SK-N-SH (cell line): Measurements from ENCODE around the gene PRPF4. TPM values are rescaled to one million over a fixed set of nuclear protein-coding genes. Genes with fewer than 3 reads are reported as not detected.
"Not testable (repeated sequence)": the region's sequence is repeated elsewhere in the genome, so short reads cannot be mapped to it uniquely, and the experiment has no call there.

Experiments
- CTCF ChIA-PET: fragments of 300-600, 350-600 bp; formaldehyde crosslinking; extraction: SDS; loops from one replicate; lab custom pipeline; 2021; lab: Yijun Ruan, JAX
- POLR2A ChIA-PET: fragments of 350-600 bp; sonication (Branson Sonifier 250); formaldehyde crosslinking; extraction: SDS; loops from one replicate; lab custom pipeline; 2020; ENCODE audit warnings: antibody characterized with exemption, inconsistent platforms; lab: Yijun Ruan, JAX
- DNase-seq: peaks from one replicate; pipeline ENCODE4 v3.0.0; 2012
- H2AFZ ChIP-seq: fragments of 200-600 bp; sonication (generic); 2 replicates; pipeline ENCODE4 v1.8.1; 2016; ENCODE audit warnings: antibody characterized with exemption, mild to moderate bottlenecking, low read depth
- H3F3A ChIP-seq: fragments of 200-600 bp; sonication (generic); replicated peaks from 2 replicates; pipeline ENCODE3; 2016; ENCODE audit warnings: antibody characterized with exemption, mild to moderate bottlenecking; ENCODE audit not compliant: insufficient read depth
- H3K27ac ChIP-seq, 2 experiments: fragments of 200-500 bp in 1 of 2; fragments of 200-600 bp in 1 of 2; sonication (Bioruptor generic) in 1 of 2; sonication (generic), shearing (Covaris generic) in 1 of 2; 2 replicates each; pipeline versions ENCODE4 v1.5.1 to v1.6.1; 2014 to 2016; ENCODE audit warnings: low read depth in 2 of 2, inconsistent platforms in 1 of 2, low read length in 1 of 2, mild to moderate bottlenecking in 1 of 2, mixed read lengths in 1 of 2
- H3K27me3 ChIP-seq: fragments of 200-600 bp; sonication (generic), shearing (Covaris generic); 2 replicates; pipeline ENCODE4 v1.6.1; 2016; ENCODE audit warnings: mixed run types; ENCODE audit not compliant: insufficient read depth
- H3K36me3 ChIP-seq, 2 experiments: fragments of 200-500 bp in 1 of 2; fragments of 200-600 bp in 1 of 2; sonication (Bioruptor generic) in 1 of 2; sonication (generic) in 1 of 2; replicated peaks in 1 of 2; 2 replicates each; pipeline versions ENCODE3 to v1.5.1; 2014 to 2016; ENCODE audit warnings: low read length in 1 of 2, mild to moderate bottlenecking in 1 of 2; ENCODE audit not compliant: insufficient read depth in 2 of 2, control insufficient read depth in 1 of 2
- H3K4me1 ChIP-seq, 2 experiments: fragments of 200-500 bp in 1 of 2; fragments of 200-600 bp in 1 of 2; sonication (Bioruptor generic) in 1 of 2; sonication (generic), shearing (Covaris generic) in 1 of 2; 2 replicates each; pipeline versions ENCODE4 v1.5.1 to v1.6.1; 2014 to 2016; ENCODE audit warnings: low read depth in 1 of 2, low read length in 1 of 2, mixed run types in 1 of 2; ENCODE audit not compliant: insufficient read depth in 2 of 2, control insufficient read depth in 1 of 2
- H3K4me2 ChIP-seq: fragments of 200-600 bp; sonication (generic), shearing (Covaris generic); 2 replicates; pipeline ENCODE4 v1.6.1; 2017; ENCODE audit warnings: mixed run types
- H3K4me3 ChIP-seq, 2 experiments: fragments of 200-500 bp in 1 of 2; fragments of 200-600 bp in 1 of 2; sonication (Bioruptor generic) in 1 of 2; sonication (generic), shearing (Covaris generic) in 1 of 2; 2 replicates each; pipeline versions ENCODE4 v1.5.1 to v1.8.1; 2014 to 2016; ENCODE audit warnings: low read depth in 2 of 2, inconsistent platforms in 1 of 2, low read length in 1 of 2, mild to moderate bottlenecking in 1 of 2, mixed read lengths in 1 of 2, moderate library complexity in 1 of 2
- H3K79me2 ChIP-seq: fragments of 200-600 bp; sonication (generic); 2 replicates; pipeline ENCODE4 v1.8.1; 2017; ENCODE audit warnings: mild to moderate bottlenecking; ENCODE audit not compliant: insufficient read depth
- H3K9ac ChIP-seq: fragments of 200-600 bp; sonication (generic); 2 replicates; pipeline ENCODE4 v1.6.1; 2017; ENCODE audit warnings: mixed run types
- H3K9me2 ChIP-seq: fragments of 200-600 bp; sonication (generic); 2 replicates; pipeline ENCODE4 v1.6.1; 2017; ENCODE audit warnings: mixed run types
- H3K9me3 ChIP-seq: fragments of 200-600 bp; sonication (generic); 2 replicates; pipeline ENCODE4 v1.6.1; 2017; ENCODE audit warnings: mixed run types, mild to moderate bottlenecking, moderate library complexity
- H4K20me1 ChIP-seq: fragments of 200-600 bp; sonication (generic); 2 replicates; pipeline ENCODE4 v1.6.1; 2017; ENCODE audit warnings: mild to moderate bottlenecking, mixed run types; ENCODE audit not compliant: insufficient read depth
- CHD2 ChIP-seq: fragments of 150-350 bp; IDR thresholded peaks from 2 replicates; pipeline ENCODE4 v1.6.1; 2018; ENCODE audit warnings: low read length; ENCODE audit not compliant: partially characterized antibody
- EZH2phosphoT487 ChIP-seq: fragments of 200-600 bp; sonication (generic); IDR thresholded peaks from 2 replicates; pipeline ENCODE4 v1.6.1; 2017; ENCODE audit warnings: low read depth, mixed run types, mild to moderate bottlenecking, antibody characterized with exemption, moderate library complexity, borderline replicate concordance
- GABPA ChIP-seq: IDR thresholded peaks from 2 replicates; pipeline ENCODE4 v1.4.0; 2012; ENCODE audit warnings: low read depth, mild to moderate bottlenecking
- RAD21 ChIP-seq: IDR thresholded peaks from 2 replicates; pipeline ENCODE4 v1.6.1; 2012; ENCODE audit warnings: mild to moderate bottlenecking, low read length
- SMC3 ChIP-seq: IDR thresholded peaks from 2 replicates; pipeline ENCODE4 v1.6.1; 2012; ENCODE audit warnings: low read depth, low read length, improper control_type of control experiment
- USF2 ChIP-seq: fragments of 150-350 bp; IDR thresholded peaks from 2 replicates; pipeline ENCODE4 v1.6.1; 2017; ENCODE audit warnings: antibody characterized with exemption, low read length, low read depth, borderline replicate concordance
- ZBTB33 ChIP-seq: IDR thresholded peaks from 2 replicates; pipeline ENCODE4 v1.4.0; 2012; ENCODE audit warnings: low read depth, borderline replicate concordance
- WGBS: methylation state at CpG from one replicate; pipeline ENCODE4 v1.1.6; 2017; ENCODE audit warnings: low lambda C conversion rate; 5-methylcytosine and 5-hydroxymethylcytosine counted together
- polyA plus RNA-seq, 3 experiments: library from polyadenylated mRNA; depleted of rRNA; stranded (reverse); fragments of >200 nt; gene quantifications; 2 replicates each; pipeline ENCODE4 v1.2.3, GENCODE V29; 2012

PRPF4 gene
- polyA plus RNA-seq, 1 of the 3 experiments (the other 2 are of a cell fraction): 23.2 TPM

DNA sequence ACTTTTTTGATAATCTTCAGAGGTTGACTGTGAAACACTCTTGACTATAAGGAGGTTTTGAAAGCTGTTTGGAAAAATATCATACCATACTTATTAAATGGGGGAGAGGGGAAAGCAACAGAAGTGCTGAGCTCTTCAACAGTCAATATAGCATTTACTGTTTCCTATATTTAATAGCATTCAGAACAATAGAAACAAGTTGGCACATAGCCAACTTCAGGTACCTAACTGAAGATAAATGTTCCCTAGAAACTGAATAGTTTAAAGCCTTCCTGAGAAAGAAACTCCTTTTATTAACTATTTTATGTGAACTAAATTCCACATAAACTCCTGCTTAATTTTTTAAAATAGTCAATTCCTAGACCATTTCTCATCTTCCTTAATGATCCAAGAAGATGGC, 27.8 kb upstream of the PRPF4 start (continued):
- no peak for TF ChIP-seq USF2

GRCh38 chr9:113249661-113250060, 25.8 kb upstream of the PRPF4 start:
- H3K4me1 ChIP-seq, H3K9me2 ChIP-seq, H3K36me3 ChIP-seq, DNase-seq, H3K4me2 ChIP-seq, H3K4me3 ChIP-seq, H3F3A ChIP-seq, H2AFZ ChIP-seq, H3K9me3 ChIP-seq, H3K9ac ChIP-seq, H3K27me3 ChIP-seq, H4K20me1 ChIP-seq, CTCF ChIA-PET, H3K79me2 ChIP-seq, POLR2A ChIA-PET, H3K27ac ChIP-seq: not testable (repeated sequence)
- 100% methylated on average over 2 of the region's 2 CpGs for WGBS

- DNase-seq: no peak
- H3K27me3 ChIP-seq: no peaks in the 10 kb centered on the region
- H3K27ac ChIP-seq: no peak overlapping the region
- ChIA-PET POLR2A (no interaction called here), CTCF (interaction anchor here (0.6 kb wide), 1 partner anchor 341 kb away, joined by 3 read pairs; no protein-coding TSS in a partner anchor)
- peaks cover 0 to 8% of the 10 kb centered on the region in 2 experiments for H3K36me3 ChIP-seq
- no peak overlapping the region for H2AFZ ChIP-seq
- H3F3A ChIP-seq: no peaks in the 10 kb centered on the region
- TF ChIP-seq SMC3 (no peak), RAD21 (no peak), ZBTB33 (no peak), EZH2phosphoT487 (no peak), GABPA (no peak), CHD2 (no peak)
- H4K20me1 ChIP-seq: no peaks in the 10 kb centered on the region
- WGBS: 96% methylated on average over 2 of the region's 2 CpGs
- no peaks in the 10 kb centered on the region for H3K9me2 ChIP-seq
- no peaks in the 10 kb centered on the region for H3K79me2 ChIP-seq
- H3K9me3 ChIP-seq: no peaks in the 10 kb centered on the region
- no peak overlapping the region for H3K4me3 ChIP-seq
- no peak overlapping the region for H3K4me2 ChIP-seq
- peaks cover 0 to 12% of the 10 kb centered on the region in 2 experiments; a peak in 1 of 4 replicates for H3K4me1 ChIP-seq
- H3K9ac ChIP-seq: no peak overlapping the region
Observed at GRCh38 chr9:113250807-113251206, 24.7 kb upstream of the PRPF4 start.
